ENCODE results near the gene C4orf50. TPM values are rescaled to one million over a fixed set of nuclear protein-coding genes. Genes with fewer than 3 reads are reported as not detected.

The C4orf50 gene
- total RNA-seq, 1 experiment from 2014 or later: not detected

GRCh38 chr4:6022607-6023288 lies 4.5 kb upstream of the C4orf50 start:
- Histone ChIP-seq H3K4me3 (no peak overlapping the region), H3K36me3 (ENCODE audit: low read depth) (no peaks in the 10 kb centered on the region), H3F3A (ENCODE audit: insufficient read depth, low read depth) (no peaks in the 10 kb centered on the region), H2AFZ (no peak overlapping the region), H3K4me2 (no peak overlapping the region), H3K9me2 (ENCODE audit: insufficient read depth) (no peaks in the 10 kb centered on the region), H3K9me3 (ENCODE audit: insufficient read depth, low read depth) (no peaks in the 10 kb centered on the region), H4K20me1 (ENCODE audit: insufficient read depth) (no peaks in the 10 kb centered on the region), H3K79me2 (ENCODE audit: low read depth) (no peaks in the 10 kb centered on the region), H3K4me1 (replicated peaks; ENCODE audit: insufficient read depth) (no peaks in the 10 kb centered on the region), H3K27me3 (ENCODE audit: insufficient read depth, low read depth) (peaks cover 76% of the 10 kb centered on the region), H3K27ac (no peak overlapping the region)
- no TSS peak for BruUV-seq (replicated peaks)
- no peak for DNase-seq
- ChIA-PET CTCF (no interaction called here), POLR2A (ENCODE audit: unreplicated experiment) (no interaction called here)
- intact Hi-C loops (cut with micrococcal nuclease; ENCODE audit: unreplicated experiment): no loop called here
- TF ChIP-seq CTCF (conservative IDR thresholded peaks at IDR 0.05) (no peak), EZH2 (IDR thresholded peaks at IDR 0.05; ENCODE audit: low read depth) (no peak)

- CTCF ChIA-PET: interaction anchor here (0.7 kb wide), 1 partner anchor 1738 kb away, joined by 3 read pairs; no protein-coding TSS in a partner anchor
- peaks cover 75% of the 10 kb centered on the region for H3K27me3 ChIP-seq (ENCODE audit: insufficient read depth, low read depth)
- H3K4me2 ChIP-seq: no peak overlapping the region
- H2AFZ ChIP-seq: no peak overlapping the region
- no peak overlapping the region for H3K4me3 ChIP-seq
- no TSS peak for BruUV-seq (replicated peaks)
- H3K9me2 ChIP-seq (ENCODE audit: insufficient read depth): no peaks in the 10 kb centered on the region
- no peaks in the 10 kb centered on the region for H3K9me3 ChIP-seq (ENCODE audit: insufficient read depth, low read depth)
- no peaks in the 10 kb centered on the region for H3F3A ChIP-seq (ENCODE audit: insufficient read depth, low read depth)
- no peaks in the 10 kb centered on the region for H4K20me1 ChIP-seq (ENCODE audit: insufficient read depth)
- no peaks in the 10 kb centered on the region for H3K79me2 ChIP-seq (ENCODE audit: low read depth)
- H3K27ac ChIP-seq: no peak overlapping the region
- no peaks in the 10 kb centered on the region for H3K36me3 ChIP-seq (ENCODE audit: low read depth)
- H3K4me1 ChIP-seq (replicated peaks; ENCODE audit: insufficient read depth): no peaks in the 10 kb centered on the region
- TF ChIP-seq EZH2 (IDR thresholded peaks at IDR 0.05; ENCODE audit: low read depth): no peak
- no peak for TF ChIP-seq CTCF (conservative IDR thresholded peaks at IDR 0.05)
- POLR2A ChIA-PET (ENCODE audit: unreplicated experiment): no interaction called here
- intact Hi-C loops (cut with micrococcal nuclease; ENCODE audit: unreplicated experiment): no loop called here
- no peak for DNase-seq
Observed at GRCh38 chr4:6021831-6022606, 3.8 kb upstream of the C4orf50 start.

DNA sequence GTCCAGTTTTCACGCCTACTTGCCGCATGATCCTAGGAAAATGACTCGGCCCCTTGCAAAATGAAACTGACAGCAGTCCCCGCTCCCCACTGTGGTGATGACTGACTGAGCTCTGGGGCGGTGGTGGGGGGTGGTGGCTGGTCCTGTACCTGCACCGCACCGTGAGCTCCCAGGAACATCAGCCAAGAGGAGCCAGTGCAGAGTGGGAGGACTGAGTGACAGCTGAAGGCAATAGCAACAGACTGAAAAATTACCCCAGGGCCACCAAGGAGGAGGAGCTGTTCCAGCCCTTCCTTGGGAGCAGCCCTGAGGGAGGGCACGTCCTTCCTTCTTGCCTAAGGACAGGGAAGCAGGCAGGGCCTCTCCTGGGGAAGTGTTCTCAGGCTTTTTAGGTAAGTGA lies 2.4 kb upstream of the C4orf50 start:
- Histone ChIP-seq H3K9me3 (ENCODE audit: insufficient read depth, low read depth) (no peaks in the 10 kb centered on the region), H3K4me1 (replicated peaks; ENCODE audit: insufficient read depth) (no peaks in the 10 kb centered on the region), H3K36me3 (ENCODE audit: low read depth) (no peaks in the 10 kb centered on the region), H2AFZ (no peak overlapping the region), H3K27ac (no peak overlapping the region), H3K9me2 (ENCODE audit: insufficient read depth) (no peaks in the 10 kb centered on the region), H3F3A (ENCODE audit: insufficient read depth, low read depth) (no peaks in the 10 kb centered on the region), H3K79me2 (ENCODE audit: low read depth) (no peaks in the 10 kb centered on the region), H3K27me3 (ENCODE audit: insufficient read depth, low read depth) (peaks cover 76% of the 10 kb centered on the region), H3K4me2 (no peak overlapping the region), H4K20me1 (ENCODE audit: insufficient read depth) (no peaks in the 10 kb centered on the region), H3K4me3 (no peak overlapping the region)
- intact Hi-C loops (cut with micrococcal nuclease; ENCODE audit: unreplicated experiment): no loop called here
- ChIA-PET POLR2A (ENCODE audit: unreplicated experiment) (no interaction called here), CTCF (no interaction called here)
- no peak for DNase-seq
- TF ChIP-seq CTCF (conservative IDR thresholded peaks at IDR 0.05) (no peak), EZH2 (IDR thresholded peaks at IDR 0.05; ENCODE audit: low read depth) (no peak)
- no TSS peak for BruUV-seq (replicated peaks)

All from PC-9 (cell line).